Measurements from ENCODE around the gene SEMA4F. TPM values are rescaled to one million over a fixed set of nuclear protein-coding genes. Genes with fewer than 3 reads are reported as not detected.

Gene SEMA4F
- polyA plus RNA-seq, 1 experiment: 10.2 TPM

DNA sequence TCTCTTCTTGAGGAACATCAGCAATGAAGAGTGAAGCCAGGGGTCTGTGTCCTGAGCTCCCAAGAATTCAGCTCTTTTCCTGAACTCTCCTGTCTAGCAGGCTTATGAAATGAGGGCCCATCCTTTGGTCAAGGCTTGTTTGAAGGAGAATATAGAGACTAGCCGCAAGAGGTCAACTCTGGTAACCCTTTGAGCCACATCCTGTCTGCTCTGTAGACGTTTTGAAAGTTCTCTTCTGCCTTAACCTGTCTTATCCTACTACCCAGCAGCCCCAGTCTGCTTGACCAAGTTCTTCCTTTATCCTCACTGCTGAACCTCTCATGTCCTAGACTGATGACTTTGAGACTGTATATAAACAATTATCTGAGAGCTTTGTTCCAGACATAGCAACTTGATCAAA lies 5.4 kb downstream of the SEMA4F start:
- Histone ChIP-seq H3K36me3 (ENCODE audit: control insufficient read depth, insufficient read depth, low read length) (no peaks in the 10 kb centered on the region; the same call in 1 of the 2 replicates), H3K27me3 (ENCODE audit: control insufficient read depth, insufficient read depth, low read length) (no peaks in the 10 kb centered on the region), H3K4me3 (ENCODE audit: low read depth, low read length) (no peak overlapping the region)
- no peak for DNase-seq (ENCODE audit: low read depth)
- ChIA-PET POLR2A (no interaction called here), CTCF (interaction anchor here (1.4 to 2.1 kb wide), 2 partner anchors 16 to 32 kb away, joined by 3 to 6 read pairs; no protein-coding TSS in a partner anchor)
- no peak for TF ChIP-seq CTCF (IDR thresholded peaks at IDR 0.05; ENCODE audit: insufficient read depth, low read depth, low read length)

DNA sequence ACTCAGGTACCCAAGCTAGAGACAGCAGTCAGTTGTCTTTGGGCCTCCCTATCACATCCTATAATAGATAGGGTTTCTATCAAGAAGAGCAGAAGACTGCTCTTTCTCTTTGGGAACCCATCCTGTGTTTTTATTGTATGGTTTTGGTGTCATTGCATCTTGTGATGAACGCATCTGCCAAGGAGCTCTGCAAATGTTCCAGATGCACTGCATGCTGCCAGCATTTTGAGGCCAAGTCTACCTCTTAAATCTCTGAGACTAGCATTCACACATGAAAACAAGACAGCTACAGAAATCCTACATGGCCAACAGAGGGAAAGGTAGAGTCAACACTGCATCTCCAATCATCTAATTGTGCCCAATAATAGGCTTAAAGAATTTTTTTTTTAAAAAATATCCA lies 14.0 kb downstream of the SEMA4F start:
- ChIA-PET POLR2A (no interaction called here), CTCF (no interaction called here)
- no peak for TF ChIP-seq CTCF (IDR thresholded peaks at IDR 0.05; ENCODE audit: insufficient read depth, low read depth, low read length)
- Histone ChIP-seq H3K36me3 (ENCODE audit: control insufficient read depth, insufficient read depth, low read length) (no peaks in the 10 kb centered on the region), H3K27me3 (ENCODE audit: control insufficient read depth, insufficient read depth, low read length) (no peaks in the 10 kb centered on the region), H3K4me3 (ENCODE audit: low read depth, low read length) (no peak overlapping the region)
- no peak for DNase-seq (ENCODE audit: low read depth)

- POLR2A ChIA-PET: no interaction called here
- H3K27me3 ChIP-seq (ENCODE audit: control insufficient read depth, insufficient read depth, low read length): no peaks in the 10 kb centered on the region
- H3K4me3 ChIP-seq (ENCODE audit: low read depth, low read length): no peak overlapping the region
- H3K36me3 ChIP-seq (ENCODE audit: control insufficient read depth, insufficient read depth, low read length): no peaks in the 10 kb centered on the region
- CTCF ChIA-PET: no interaction called here
- no peak for TF ChIP-seq CTCF (IDR thresholded peaks at IDR 0.05; ENCODE audit: insufficient read depth, low read depth, low read length)
- DNase-seq (ENCODE audit: low read depth): no peak
Observed at GRCh38 chr2:74670263-74670662, 16.2 kb downstream of the SEMA4F start.

DNA sequence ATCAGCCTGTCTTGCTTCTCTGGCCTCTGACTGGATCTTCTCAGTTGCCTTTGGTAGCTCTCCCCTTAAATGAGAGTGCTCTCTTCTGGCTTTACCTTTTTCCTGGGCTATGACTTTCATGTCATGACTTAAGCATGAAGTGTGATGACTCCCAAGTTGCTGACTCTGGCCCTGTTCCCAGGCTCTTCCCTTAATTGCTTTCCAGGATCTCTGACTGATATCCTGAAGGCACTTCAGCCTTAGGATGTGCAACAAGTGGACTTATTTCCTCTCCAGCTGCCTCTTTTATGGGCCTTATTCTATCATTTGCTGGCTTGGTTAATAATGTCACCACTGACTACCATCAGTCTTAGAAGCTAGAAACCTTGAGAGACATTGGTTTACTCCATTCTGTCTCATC lies 17.4 kb downstream of the SEMA4F start:
- Histone ChIP-seq H3K27me3 (ENCODE audit: control insufficient read depth, insufficient read depth, low read length) (no peaks in the 10 kb centered on the region), H3K4me3 (ENCODE audit: low read depth, low read length) (no peak overlapping the region), H3K36me3 (ENCODE audit: control insufficient read depth, insufficient read depth, low read length) (peaks cover 2% of the 10 kb centered on the region; the same call in 1 of the 2 replicates)
- no peak for TF ChIP-seq CTCF (IDR thresholded peaks at IDR 0.05; ENCODE audit: insufficient read depth, low read depth, low read length)
- POLR2A ChIA-PET: no interaction called here
- DNase-seq (ENCODE audit: low read depth): peak; percentile 37
- CTCF ChIA-PET: interaction anchor here (1.0 kb wide), 1 partner anchor 16 kb away, joined by 3 read pairs; no protein-coding TSS in a partner anchor

DNA sequence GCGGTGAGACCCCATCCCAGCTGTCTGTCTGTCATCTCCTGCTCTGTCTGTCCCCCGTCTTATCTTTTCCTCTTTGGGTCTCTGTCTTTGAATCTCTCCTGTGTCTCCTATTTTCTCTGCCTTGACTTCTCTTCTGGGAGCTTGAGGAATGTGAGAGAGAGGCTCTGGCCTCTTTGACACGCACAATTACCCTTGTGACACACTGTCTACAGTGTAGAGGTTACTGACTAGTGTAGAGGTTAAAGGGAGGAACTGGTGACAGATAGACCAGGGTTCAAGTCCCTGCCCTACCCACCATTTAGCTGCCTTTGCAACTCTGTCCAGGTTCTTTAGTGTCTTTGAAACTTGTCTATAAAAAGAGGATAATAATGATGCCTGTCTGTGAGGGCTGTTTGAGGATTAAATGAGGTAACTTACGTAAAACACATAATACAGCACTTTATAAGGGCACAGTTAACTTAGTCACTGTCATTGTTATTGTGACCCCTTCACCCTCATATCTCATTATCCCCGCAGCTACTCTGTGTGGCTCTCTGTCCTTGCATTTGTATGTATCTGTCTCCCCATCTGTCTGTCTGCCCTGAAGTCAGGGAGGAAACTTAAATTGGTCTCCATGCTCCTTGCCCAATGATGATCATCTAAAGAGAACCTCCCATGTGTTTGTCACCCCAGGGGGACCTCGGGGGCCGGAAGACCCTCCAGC lies 19.9 kb downstream of the SEMA4F start:
- Histone ChIP-seq H3K36me3 (ENCODE audit: control insufficient read depth, insufficient read depth, low read length) (peaks cover 2% of the 10 kb centered on the region; the same call in 1 of the 2 replicates), H3K4me3 (ENCODE audit: low read depth, low read length) (no peak overlapping the region), H3K27me3 (ENCODE audit: control insufficient read depth, insufficient read depth, low read length) (no peaks in the 10 kb centered on the region)
- ChIA-PET POLR2A (no interaction called here), CTCF (interaction anchor here (1.1 kb wide), 1 partner anchor 11 kb away, joined by 4 read pairs; no protein-coding TSS in a partner anchor)
- no peak for DNase-seq (ENCODE audit: low read depth)
- TF ChIP-seq CTCF (IDR thresholded peaks at IDR 0.05; ENCODE audit: insufficient read depth, low read depth, low read length): no peak

Measured in BJ (cell line).